Adrenal gland (tissue), 5 donors: Measurements from ENCODE around the gene KRTAP25-1.

ENCODE experiments used
- POLR2A ChIP-seq, 2 donors: fragments of 450-650 bp; IDR thresholded peaks; one replicate each; pipeline ENCODE4 v1.6.1; 2017; ENCODE audit warnings: antibody characterized with exemption in 2 of 2, mild to moderate bottlenecking in 2 of 2, moderate library complexity in 1 of 2
- TF ChIP-seq, protein P1 (sequence below), 6 experiments: fragments of 450-650 bp in 4 of 6; fragments of 200-600 bp in 2 of 6; sonication (generic) in 1 of 6; IDR thresholded peaks; 1 replicate in 5 of 6; 2 replicates in 1 of 6; pipeline versions ENCODE4 v1.5.1 to v1.8.0; 2016 to 2021; ENCODE audit warnings: antibody characterized with exemption in 6 of 6, mild to moderate bottlenecking in 2 of 6, moderate library complexity in 1 of 6
- donor health status: DM: no; HTN: no; CAD: no.

DNA sequence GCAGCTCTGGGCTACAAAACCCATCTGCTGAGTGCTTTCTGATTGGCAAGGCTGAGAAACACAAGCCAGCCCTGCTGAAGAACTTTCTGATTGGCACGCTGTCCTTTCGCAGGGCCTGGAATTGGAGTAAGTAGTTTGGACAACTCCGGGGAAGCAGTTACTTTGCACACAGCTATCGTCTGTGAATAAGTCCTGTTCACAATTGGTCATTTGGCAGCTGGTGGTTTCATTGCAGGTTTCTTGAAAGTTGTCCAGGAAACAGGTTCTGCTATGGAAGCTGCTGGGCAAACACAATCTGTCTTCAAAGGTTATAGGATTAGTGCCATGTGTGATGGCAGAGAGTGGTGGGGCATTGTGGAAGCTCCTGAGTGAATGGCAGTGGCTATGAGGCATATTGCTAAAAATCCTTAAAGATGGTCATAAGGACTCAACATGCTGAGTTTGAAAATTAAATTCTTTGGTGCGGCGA is 48.0 kb upstream of the KRTAP25-1 start, which contains the start of gene KRTAP27-1:
- TF ChIP-seq POLR2A (IDR thresholded peaks at IDR 0.05), result no peak
- TF ChIP-seq, protein P1, sequence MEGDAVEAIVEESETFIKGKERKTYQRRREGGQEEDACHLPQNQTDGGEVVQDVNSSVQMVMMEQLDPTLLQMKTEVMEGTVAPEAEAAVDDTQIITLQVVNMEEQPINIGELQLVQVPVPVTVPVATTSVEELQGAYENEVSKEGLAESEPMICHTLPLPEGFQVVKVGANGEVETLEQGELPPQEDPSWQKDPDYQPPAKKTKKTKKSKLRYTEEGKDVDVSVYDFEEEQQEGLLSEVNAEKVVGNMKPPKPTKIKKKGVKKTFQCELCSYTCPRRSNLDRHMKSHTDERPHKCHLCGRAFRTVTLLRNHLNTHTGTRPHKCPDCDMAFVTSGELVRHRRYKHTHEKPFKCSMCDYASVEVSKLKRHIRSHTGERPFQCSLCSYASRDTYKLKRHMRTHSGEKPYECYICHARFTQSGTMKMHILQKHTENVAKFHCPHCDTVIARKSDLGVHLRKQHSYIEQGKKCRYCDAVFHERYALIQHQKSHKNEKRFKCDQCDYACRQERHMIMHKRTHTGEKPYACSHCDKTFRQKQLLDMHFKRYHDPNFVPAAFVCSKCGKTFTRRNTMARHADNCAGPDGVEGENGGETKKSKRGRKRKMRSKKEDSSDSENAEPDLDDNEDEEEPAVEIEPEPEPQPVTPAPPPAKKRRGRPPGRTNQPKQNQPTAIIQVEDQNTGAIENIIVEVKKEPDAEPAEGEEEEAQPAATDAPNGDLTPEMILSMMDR (IDR thresholded peaks at IDR 0.05), result no peak
